Mucosa of stomach (tissue), 1 donor: ENCODE measurements around the gene VARS2.
A peak's percentile ranks its signal among the peaks of the same experiment; 100 is the strongest.
"Not testable (repeated sequence)": the region's sequence is repeated elsewhere in the genome, so short reads cannot be mapped to it uniquely, and the experiment has no call there.

Experiments
- H3K27me3 ChIP-seq: one replicate; pipeline ENCODE4 v1.7.0; 2013; ENCODE audit warnings: mild to moderate bottlenecking, low read length; ENCODE audit not compliant: control insufficient read depth, insufficient read depth
- H3K36me3 ChIP-seq: one replicate; pipeline ENCODE4 v1.7.0; 2013; ENCODE audit warnings: low read length; ENCODE audit not compliant: control insufficient read depth, insufficient read depth
- H3K4me1 ChIP-seq: one replicate; pipeline ENCODE4 v1.7.0; 2013; ENCODE audit warnings: mild to moderate bottlenecking, low read length; ENCODE audit not compliant: control insufficient read depth, insufficient read depth
- H3K4me3 ChIP-seq: one replicate; pipeline ENCODE4 v1.7.0; 2013; ENCODE audit warnings: low read length
- H3K9ac ChIP-seq: one replicate; pipeline ENCODE4 v1.7.0; 2013; ENCODE audit warnings: mild to moderate bottlenecking, low read length, moderate library complexity
- H3K9me3 ChIP-seq: one replicate; pipeline ENCODE4 v1.7.0; 2013; ENCODE audit warnings: mild to moderate bottlenecking, low read length, moderate library complexity; ENCODE audit not compliant: control insufficient read depth
- donor health status: Pancreatic carcinoma.

Gene VARS2

GRCh38 chr6:30894935-30895334 is 19.1 kb upstream of the VARS2 start:
- Histone ChIP-seq H3K36me3 (peaks cover 59% of the 10 kb centered on the region), H3K27me3 (no peaks in the 10 kb centered on the region), H3K9me3 (no peaks in the 10 kb centered on the region), H3K4me3 (no peak overlapping the region), H3K9ac (no peak overlapping the region), H3K4me1 (peaks cover 2% of the 10 kb centered on the region)

DNA sequence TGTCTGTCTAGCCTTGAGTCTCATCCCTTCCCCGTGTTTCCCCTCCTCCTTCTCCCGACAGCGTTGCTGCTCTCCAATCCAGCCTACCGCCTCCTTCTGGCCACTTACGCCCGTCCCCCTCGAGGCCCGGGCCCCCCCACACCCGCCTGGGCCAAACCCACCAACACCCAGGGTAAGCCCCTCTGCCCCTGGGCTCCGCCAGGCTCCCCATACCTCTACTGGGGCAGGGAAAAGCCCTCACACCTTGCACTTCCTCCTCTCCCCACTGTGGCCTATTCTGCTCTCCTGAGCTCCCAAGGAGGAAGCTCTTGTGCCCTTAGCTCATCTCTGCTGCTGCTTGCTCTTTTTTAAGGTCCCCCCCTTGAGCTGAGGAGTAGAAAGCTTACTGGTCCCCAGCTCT is 18.7 kb upstream of the VARS2 start:
- no peaks in the 10 kb centered on the region for H3K27me3 ChIP-seq
- peaks cover 55% of the 10 kb centered on the region for H3K36me3 ChIP-seq
- H3K9ac ChIP-seq: no peak overlapping the region

GRCh38 chr6:30896541-30896940 is 17.5 kb upstream of the VARS2 start:
- H3K36me3 ChIP-seq: peaks cover 45% of the 10 kb centered on the region
- no peaks in the 10 kb centered on the region for H3K27me3 ChIP-seq
- H3K4me1 ChIP-seq: no peaks in the 10 kb centered on the region
- no peak overlapping the region for H3K4me3 ChIP-seq
- no peaks in the 10 kb centered on the region for H3K9me3 ChIP-seq
- H3K9ac ChIP-seq: no peak overlapping the region

More for the DNA sequence above, 18.7 kb upstream of the VARS2 start:
- no peaks in the 10 kb centered on the region for H3K9me3 ChIP-seq
- no peak overlapping the region for H3K4me3 ChIP-seq
- no peaks in the 10 kb centered on the region for H3K4me1 ChIP-seq

- no peaks in the 10 kb centered on the region for H3K4me1 ChIP-seq
- no peaks in the 10 kb centered on the region for H3K9me3 ChIP-seq
- no peak overlapping the region for H3K4me3 ChIP-seq
- H3K36me3 ChIP-seq: peaks cover 32% of the 10 kb centered on the region
- H3K27me3 ChIP-seq: no peaks in the 10 kb centered on the region
- no peak overlapping the region for H3K9ac ChIP-seq
Observed at GRCh38 chr6:30897882-30898281, 16.2 kb upstream of the VARS2 start.

GRCh38 chr6:30898750-30899360 is 15.2 kb upstream of the VARS2 start:
- Histone ChIP-seq H3K4me1 (no peaks in the 10 kb centered on the region), H3K36me3 (peaks cover 24% of the 10 kb centered on the region), H3K9ac (no peak overlapping the region), H3K9me3 (no peaks in the 10 kb centered on the region), H3K4me3 (no peak overlapping the region), H3K27me3 (no peaks in the 10 kb centered on the region)

GRCh38 chr6:30900863-30901417 is 13.1 kb upstream of the VARS2 start:
- no peak overlapping the region for H3K9ac ChIP-seq
- no peaks in the 10 kb centered on the region for H3K27me3 ChIP-seq
- peaks cover 18% of the 10 kb centered on the region for H3K36me3 ChIP-seq
- no peaks in the 10 kb centered on the region for H3K9me3 ChIP-seq
- H3K4me1 ChIP-seq: no peaks in the 10 kb centered on the region
- no peak overlapping the region for H3K4me3 ChIP-seq

- H3K4me3 ChIP-seq: no peak overlapping the region
- no peaks in the 10 kb centered on the region for H3K9me3 ChIP-seq
- no peak overlapping the region for H3K9ac ChIP-seq
- no peaks in the 10 kb centered on the region for H3K27me3 ChIP-seq
- H3K4me1 ChIP-seq: no peaks in the 10 kb centered on the region
- H3K36me3 ChIP-seq: peaks cover 18% of the 10 kb centered on the region
Observed at GRCh38 chr6:30901436-30901835, 12.6 kb upstream of the VARS2 start.

- not testable (repeated sequence) for H3K9ac ChIP-seq, H3K4me3 ChIP-seq, H3K27me3 ChIP-seq, H3K4me1 ChIP-seq, H3K9me3 ChIP-seq
- H3K36me3 ChIP-seq: peaks cover 18% of the 10 kb centered on the region
Observed at GRCh38 chr6:30902196-30902595, 11.8 kb upstream of the VARS2 start.

- H3K27me3 ChIP-seq: no peaks in the 10 kb centered on the region
- H3K36me3 ChIP-seq: peaks cover 18% of the 10 kb centered on the region
- H3K9ac ChIP-seq: no peak overlapping the region
- no peak overlapping the region for H3K4me3 ChIP-seq
- peaks cover 6% of the 10 kb centered on the region for H3K4me1 ChIP-seq
- H3K9me3 ChIP-seq: no peaks in the 10 kb centered on the region
Observed at GRCh38 chr6:30902709-30903108, 11.3 kb upstream of the VARS2 start.

DNA sequence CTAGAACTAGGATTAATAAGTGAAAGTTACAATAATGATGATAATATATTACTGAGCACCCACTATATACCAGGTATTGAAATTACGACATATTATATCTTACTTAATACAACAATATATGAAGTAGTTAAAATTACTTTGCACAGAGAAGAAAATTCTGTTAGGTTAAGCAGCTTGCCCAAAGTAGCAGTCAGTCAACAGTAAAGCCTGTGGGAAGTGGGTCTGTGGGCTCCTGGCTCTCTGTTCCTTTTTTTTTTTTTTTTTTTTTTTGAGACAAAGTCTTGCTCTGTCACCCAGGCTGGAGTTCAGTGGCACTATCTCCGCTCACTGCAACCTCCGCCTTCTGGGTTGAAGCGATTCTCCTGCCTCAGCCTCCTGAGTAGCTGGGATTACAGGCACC is 10.8 kb upstream of the VARS2 start:
- H3K36me3 ChIP-seq: peaks cover 14% of the 10 kb centered on the region
- H3K9ac ChIP-seq: no peak overlapping the region
- H3K27me3 ChIP-seq: no peaks in the 10 kb centered on the region
- peaks cover 6% of the 10 kb centered on the region for H3K4me1 ChIP-seq
- no peak overlapping the region for H3K4me3 ChIP-seq
- H3K9me3 ChIP-seq: no peaks in the 10 kb centered on the region

DNA sequence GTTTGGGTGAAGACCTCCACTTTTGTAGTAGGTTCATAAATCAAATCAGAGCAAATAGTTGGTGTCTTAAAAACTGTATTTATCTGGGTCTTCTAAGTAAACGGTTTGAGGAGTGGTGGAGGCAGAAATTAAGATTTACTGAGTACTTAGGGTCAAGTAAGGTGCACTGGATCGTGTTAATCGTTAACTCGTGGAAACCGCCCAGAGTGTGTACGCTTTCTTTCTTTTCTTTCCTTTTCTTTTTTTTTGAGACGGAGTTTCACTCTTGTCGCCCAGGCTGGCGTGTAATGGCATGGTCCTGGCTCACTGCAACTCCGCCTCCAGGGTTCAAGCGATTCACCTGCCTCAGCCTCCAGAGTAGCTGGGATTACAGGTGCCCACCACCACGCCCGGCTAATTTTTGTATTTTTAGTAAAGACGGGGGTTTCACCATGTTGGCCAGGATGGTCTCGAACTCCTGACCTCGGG is 6.7 kb upstream of the VARS2 start:
- Histone ChIP-seq H3K4me3 (peak overlapping the region; percentile 95), H3K4me1 (peaks cover 12% of the 10 kb centered on the region), H3K9ac (peak overlapping the region; percentile 82)
- not testable (repeated sequence) for H3K36me3 ChIP-seq, H3K9me3 ChIP-seq, H3K27me3 ChIP-seq

GRCh38 chr6:30907758-30908591 is 6.1 kb upstream of the VARS2 start, which contains the start of gene GTF2H4:
GTF2H4 (plus strand) TSS chr6:30908207.
- peaks cover 7% of the 10 kb centered on the region for H3K36me3 ChIP-seq
- H3K9ac ChIP-seq: peak within 1 kb of the TSS; percentile 82
- no peaks in the 10 kb centered on the region for H3K27me3 ChIP-seq
- peak within 1 kb of the TSS; percentile 95 for H3K4me3 ChIP-seq
- H3K4me1 ChIP-seq: peaks cover 12% of the 10 kb centered on the region
- no peaks in the 10 kb centered on the region for H3K9me3 ChIP-seq
